Amniotic epithelial cell (primary cell): ENCODE results near the gene ZNF415.
A peak's percentile ranks its signal among the peaks of the same experiment; 100 is the strongest.
"Not testable (repeated sequence)": the region's sequence is repeated elsewhere in the genome, so short reads cannot be mapped to it uniquely, and the experiment has no call there.

Experiments used
- DNase-seq: peaks from one replicate; pipeline ENCODE4 v3.0.0-alpha.2; 2010; ENCODE audit warnings: low read depth

Gene ZNF415

DNA sequence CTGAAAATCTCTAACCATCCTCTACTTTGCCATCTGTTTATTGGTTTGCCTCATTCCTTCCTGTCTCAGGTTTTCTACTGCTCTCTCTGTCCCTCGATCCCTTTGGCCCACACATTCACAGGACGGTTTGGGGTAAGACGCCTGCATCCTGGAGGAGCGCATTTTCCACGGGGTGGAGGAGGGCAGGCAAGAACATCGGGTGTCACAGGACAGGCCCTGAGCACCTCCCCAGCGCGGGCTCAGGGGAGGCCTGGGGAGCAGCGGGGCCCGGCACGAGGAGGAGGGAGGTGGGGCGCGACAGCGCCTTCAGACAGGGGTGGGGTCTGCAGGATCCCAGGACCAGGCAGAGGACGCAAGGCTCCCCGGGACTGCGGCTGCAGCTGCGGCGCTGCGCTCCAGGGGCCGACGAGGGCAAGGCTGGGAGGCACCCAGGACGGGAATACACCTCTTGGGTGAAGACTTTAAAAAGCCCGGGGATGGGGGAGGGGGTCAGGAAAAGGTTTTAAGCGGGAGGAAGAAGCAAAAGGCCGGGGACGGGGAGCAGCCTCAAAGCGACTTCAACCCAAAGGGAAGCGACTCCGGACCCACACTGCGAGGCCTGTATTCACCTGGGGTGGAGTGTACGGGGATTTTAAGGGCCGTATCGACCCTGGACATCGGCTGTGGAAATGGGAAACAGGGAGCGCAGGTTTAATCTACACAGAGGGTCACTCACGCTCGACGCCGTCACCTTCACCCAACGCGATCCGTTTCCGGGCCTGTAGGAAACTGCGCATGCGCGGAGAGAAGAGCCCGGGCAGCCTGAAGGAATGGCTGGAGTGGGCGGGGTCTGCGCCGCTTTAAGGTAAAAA, at the start of gene ZNF415:
TSS of gene ZNF415 (minus strand) at position 770 of the 851 bp plus-strand sequence. CDS start 10,234 bp downstream, outside the sequence.
- peak; percentile 29 for DNase-seq

DNA sequence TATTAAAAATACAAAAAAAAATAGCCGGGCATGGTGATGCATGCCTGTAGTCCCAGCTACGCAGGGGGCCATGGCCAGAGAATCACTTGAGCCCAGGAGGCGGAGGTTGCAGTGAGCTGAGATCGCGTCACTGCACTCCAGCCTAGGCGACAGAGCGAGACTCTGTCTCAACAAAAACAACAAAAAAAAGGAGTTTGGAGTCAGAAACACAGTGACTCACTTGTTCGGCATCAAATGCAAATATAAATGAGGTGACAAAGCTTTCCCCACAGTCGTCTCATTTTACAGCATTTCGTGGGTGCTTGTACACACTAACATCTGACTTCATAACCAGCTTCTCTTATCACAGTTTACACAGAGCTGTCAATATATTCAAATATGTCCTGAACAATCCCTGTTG, 49.5 kb upstream of the ZNF415 start:
- DNase-seq = no peak

DNA sequence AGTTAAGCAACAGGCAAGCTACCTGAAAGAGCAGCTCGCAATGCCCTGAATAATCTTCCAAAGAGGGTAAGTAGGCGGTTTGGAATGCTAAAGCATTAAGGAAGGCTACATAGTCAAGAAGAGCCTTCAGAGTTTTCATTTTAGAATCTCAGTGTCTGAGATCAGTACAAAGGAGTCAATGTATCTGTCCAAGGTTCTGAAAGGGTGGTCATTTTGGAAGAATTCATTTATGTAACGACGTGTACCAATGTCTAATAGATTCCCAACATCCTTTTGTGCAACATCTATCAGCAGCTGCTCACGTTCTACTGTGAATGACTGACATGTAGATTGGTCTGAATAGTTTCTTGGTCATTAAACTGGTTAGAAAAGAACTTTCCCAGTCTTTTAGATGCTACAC, 45.3 kb upstream of the ZNF415 start:
- DNase-seq = no peak

GRCh38 chr19:53172889-53173288, 40.2 kb upstream of the ZNF415 start:
- DNase-seq = peak; percentile 29

DNA sequence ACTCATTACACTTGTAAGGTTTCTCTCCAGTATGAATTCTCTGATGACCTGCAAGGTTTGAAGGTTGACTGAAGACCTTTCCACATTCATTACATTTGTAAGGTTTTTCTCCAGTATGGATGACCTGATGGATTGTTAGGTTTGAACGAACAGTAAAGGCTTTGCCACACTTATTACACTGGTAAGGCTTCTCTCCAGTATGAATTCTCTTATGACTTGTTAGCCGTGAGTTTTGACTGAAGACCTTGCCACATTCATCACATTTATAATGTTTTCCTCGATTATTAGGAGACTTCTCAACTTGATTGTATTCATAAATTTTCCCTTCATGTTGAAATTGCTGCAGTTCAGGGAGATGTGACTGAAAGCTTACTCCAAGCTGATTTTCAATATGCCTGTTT, 33.0 kb upstream of the ZNF415 start:
- no peak for DNase-seq

DNA sequence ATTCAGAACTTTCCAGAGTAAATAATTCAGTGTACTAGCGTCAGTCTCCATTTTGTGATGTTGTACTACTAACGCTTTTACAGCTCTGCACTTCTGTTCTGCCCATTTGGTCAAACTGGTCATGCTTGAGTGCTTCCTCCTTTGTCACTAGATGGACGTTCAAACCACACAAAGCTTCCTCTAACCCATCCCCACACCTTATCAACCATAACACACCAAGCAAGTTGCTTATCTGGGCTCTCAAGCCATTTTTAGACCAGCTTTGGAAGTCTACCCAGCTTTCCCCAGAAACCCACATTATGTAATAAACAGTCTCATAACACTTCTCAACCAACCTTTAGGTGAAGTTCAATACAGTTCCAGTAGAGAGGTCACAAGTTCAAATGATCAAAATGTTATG, 28.4 kb upstream of the ZNF415 start:
- DNase-seq = no peak

DNA sequence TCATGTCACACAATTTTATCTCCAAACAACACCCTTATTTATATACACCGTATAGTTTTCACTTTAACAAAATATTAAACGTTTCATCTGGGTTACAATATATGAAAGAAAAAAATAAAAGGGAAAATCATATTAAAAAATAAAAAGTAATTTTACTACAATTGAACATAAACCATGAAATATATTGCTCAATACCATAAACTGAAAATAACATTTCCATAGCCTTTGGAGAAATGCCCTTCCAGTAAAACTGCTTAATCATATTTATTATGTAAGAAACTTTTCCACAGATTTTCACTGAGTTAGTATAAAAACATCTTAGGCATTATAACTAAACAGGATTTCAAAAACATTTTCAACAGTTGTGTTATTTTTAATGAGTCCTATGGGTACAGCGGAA, 27.6 kb upstream of the ZNF415 start:
- no peak for DNase-seq

DNA sequence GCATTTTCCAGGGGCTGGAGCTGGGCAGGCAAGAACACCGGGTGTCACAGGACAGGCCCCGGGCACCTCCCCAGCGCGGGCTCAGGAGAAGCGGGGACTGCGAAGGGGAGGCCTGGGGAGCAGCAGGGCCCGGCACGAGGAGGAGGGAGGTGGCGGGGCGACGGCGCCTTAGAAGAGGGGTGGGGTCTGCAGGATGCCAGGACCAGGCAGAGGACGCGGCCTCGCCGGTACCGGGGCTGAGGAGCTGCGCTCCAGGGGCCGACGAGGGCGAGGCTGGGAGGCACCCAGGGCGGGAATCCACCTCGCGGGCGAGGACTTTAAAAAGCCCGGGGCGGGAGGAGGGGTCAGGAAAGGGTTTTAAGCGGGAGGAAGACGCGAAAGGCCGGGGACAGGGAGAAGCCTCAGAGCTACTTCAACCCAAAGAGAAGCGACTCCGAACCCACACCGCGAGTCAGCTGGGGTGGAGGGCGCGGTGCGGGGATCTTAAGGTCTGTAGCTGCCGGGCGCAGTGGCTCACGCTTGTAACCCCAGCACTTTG, 25.5 kb upstream of the ZNF415 start:
- DNase-seq = peak; percentile 15

GRCh38 chr19:53157626-53158025, 24.9 kb upstream of the ZNF415 start:
- DNase-seq = no peak

GRCh38 chr19:53156850-53157249, 24.1 kb upstream of the ZNF415 start:
- no peak for DNase-seq

DNA sequence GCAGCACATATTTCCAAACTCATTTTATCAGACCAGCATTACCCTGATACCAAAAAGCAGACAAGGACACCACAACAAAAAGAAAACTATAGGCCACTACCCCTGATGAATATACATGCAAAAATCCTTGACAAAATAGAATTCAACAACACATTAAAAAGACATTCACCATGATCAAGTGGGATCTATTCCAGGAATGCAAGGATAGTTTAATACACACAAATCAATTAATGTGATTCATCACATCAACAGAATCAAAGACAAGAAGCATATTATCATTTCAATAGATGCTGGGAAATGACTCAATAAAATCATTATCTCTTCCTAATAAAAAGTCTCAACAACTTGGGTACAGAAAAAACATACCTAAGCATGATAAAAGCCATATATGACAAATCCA, 14.9 kb upstream of the ZNF415 start:
- DNase-seq = peak; percentile 6

- no peak for DNase-seq
Observed at GRCh38 chr19:53140351-53140750, 7.6 kb upstream of the ZNF415 start.

DNA sequence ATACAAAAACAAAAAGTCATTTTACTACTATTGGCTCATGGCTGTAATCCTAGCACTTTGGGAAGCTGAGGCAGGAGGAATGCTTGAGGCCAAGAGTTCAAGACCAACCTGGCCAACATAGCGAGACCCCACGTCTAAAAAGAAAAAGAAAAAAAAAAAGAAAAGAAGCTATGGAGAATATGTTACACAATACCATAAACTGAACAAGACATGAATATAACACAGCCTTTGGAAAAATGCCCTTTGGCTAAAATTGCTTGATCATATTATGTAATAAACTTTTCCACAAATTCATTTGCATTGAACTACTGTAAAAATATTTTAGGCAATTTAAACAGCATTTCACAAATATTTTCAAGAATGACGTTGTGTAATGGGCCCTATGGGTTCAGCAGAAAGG, 3.7 kb upstream of the ZNF415 start:
- no peak for DNase-seq

DNA sequence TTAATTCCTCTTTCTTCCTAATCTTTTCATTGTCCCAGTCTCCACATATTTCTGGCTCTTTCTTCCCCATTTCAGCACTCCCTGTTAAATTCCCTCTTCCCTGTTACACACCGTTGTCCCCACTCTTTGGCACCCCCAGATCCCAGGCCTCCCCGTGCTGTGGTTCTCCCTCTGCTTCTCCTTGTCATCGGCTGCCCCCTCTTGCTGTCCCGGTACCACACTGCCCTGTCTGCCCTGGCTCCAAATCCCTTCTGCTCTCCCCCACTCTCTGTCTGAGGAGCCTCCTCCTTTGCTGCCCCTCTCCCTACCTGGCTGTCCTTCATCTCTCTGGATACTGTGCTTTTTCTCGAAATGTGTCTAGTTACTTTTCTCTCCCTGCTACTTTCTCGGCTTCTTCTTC, 983 bp downstream of the ZNF415 start:
- no peak for DNase-seq

- no peak for DNase-seq
Observed at GRCh38 chr19:53131085-53131590, 1.6 kb downstream of the ZNF415 start.

GRCh38 chr19:53130506-53130905, 2.2 kb downstream of the ZNF415 start:
- DNase-seq = no peak

GRCh38 chr19:53126733-53127526, 5.8 kb downstream of the ZNF415 start:
- DNase-seq = not testable (repeated sequence)

GRCh38 chr19:53123400-53123799, 9.3 kb downstream of the ZNF415 start:
- DNase-seq = no peak

DNA sequence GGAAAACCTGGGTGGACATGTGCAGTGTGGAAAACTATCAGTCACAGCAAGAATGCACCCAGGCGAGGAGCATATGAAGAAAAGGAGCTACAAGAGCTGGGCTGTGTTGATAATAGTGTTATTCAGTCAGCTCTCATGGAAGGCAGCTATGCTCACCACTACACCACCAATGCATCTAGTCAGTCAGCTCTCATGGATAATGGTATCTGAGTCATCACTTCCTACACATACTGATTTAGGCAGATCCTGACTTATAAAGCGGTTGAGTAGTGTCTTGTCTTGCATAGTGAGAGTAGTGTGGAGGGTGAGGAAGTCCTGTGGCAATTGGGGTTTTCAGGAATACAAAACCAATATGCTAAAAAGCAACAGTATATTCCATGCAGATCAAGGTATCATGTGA, 20.4 kb downstream of the ZNF415 start:
- DNase-seq = no peak

- no peak for DNase-seq
Observed at GRCh38 chr19:53109527-53109926, 23.2 kb downstream of the ZNF415 start.

GRCh38 chr19:53103234-53104203, 29.2 kb downstream of the ZNF415 start, which contains the start of gene ZNF160:
Gene ZNF160 (minus strand): TSS chr19:53103422. CDS start chr19:53086276, 17,146 bp downstream.
- DNase-seq = peak; percentile 92
